NCI-H2171 treated with DMSO at 0.1 percent for 48 hours (cell line): ENCODE results near the gene RNF111.

Experiments used
- DNase-seq: peaks from one replicate; lab custom pipeline; 2025; lab: John Stamatoyannopoulos, UW

Gene RNF111

GRCh38 chr15:58987491-58988005 lies at the start of gene RNF111:
Gene RNF111, plus strand, starts transcription at chr15:58987663. Its CDS starts 43,160 bp downstream, at chr15:59030823.
- DNase-seq = peak; percentile 97

- no peak for DNase-seq
Observed at GRCh38 chr15:58947179-58947578, 40.3 kb upstream of the RNF111 start.

- DNase-seq = no peak
Observed at GRCh38 chr15:58951388-58952007, 36.0 kb upstream of the RNF111 start.

- no peak for DNase-seq
Observed at GRCh38 chr15:58952751-58953150, 34.7 kb upstream of the RNF111 start.

- peak; percentile 69 for DNase-seq
Observed at GRCh38 chr15:58957101-58957973, 30.1 kb upstream of the RNF111 start.

- DNase-seq = no peak
Observed at GRCh38 chr15:58958811-58959210, 28.7 kb upstream of the RNF111 start.

- no peak for DNase-seq
Observed at GRCh38 chr15:58962136-58962535, 25.3 kb upstream of the RNF111 start.

GRCh38 chr15:58962662-58963565 lies 24.5 kb upstream of the RNF111 start:
- DNase-seq = no peak

- DNase-seq = no peak
Observed at GRCh38 chr15:58966698-58967097, 20.8 kb upstream of the RNF111 start.

GRCh38 chr15:58967479-58967878 lies 20.0 kb upstream of the RNF111 start:
- DNase-seq = no peak

- DNase-seq = no peak
Observed at GRCh38 chr15:58977887-58978286, 9.6 kb upstream of the RNF111 start.

- DNase-seq = peak; percentile 56
Observed at GRCh38 chr15:58980351-58980939, 7.0 kb upstream of the RNF111 start.

GRCh38 chr15:58981808-58982475 lies 5.5 kb upstream of the RNF111 start:
- DNase-seq = no peak

GRCh38 chr15:58983261-58983660 lies 4.2 kb upstream of the RNF111 start:
- DNase-seq = no peak

- DNase-seq = no peak
Observed at GRCh38 chr15:58985443-58985842, 2.0 kb upstream of the RNF111 start.

- DNase-seq = peak; percentile 31
Observed at GRCh38 chr15:58987036-58987435, 427 bp upstream of the RNF111 start.

- DNase-seq = peak; percentile 34
Observed at GRCh38 chr15:58988006-58988785, 733 bp downstream of the RNF111 start.

- DNase-seq = no peak
Observed at GRCh38 chr15:58992181-58992580, 4.7 kb downstream of the RNF111 start.

GRCh38 chr15:58994906-58995453 lies 7.5 kb downstream of the RNF111 start:
- DNase-seq = no peak

GRCh38 chr15:58999694-59000093 lies 12.2 kb downstream of the RNF111 start:
- no peak for DNase-seq
